Muscle layer of duodenum (tissue), 2 donors: ENCODE results near the gene RSRC2.
"Not testable (repeated sequence)": the region's sequence is repeated elsewhere in the genome, so short reads cannot be mapped to it uniquely, and the experiment has no call there.

Experiments
- H3K27ac ChIP-seq: one replicate; pipeline ENCODE4 v1.7.0; 2013; ENCODE audit warnings: mild to moderate bottlenecking, low read length
- H3K27me3 ChIP-seq: one replicate; pipeline ENCODE4 v1.7.0; 2013; ENCODE audit warnings: low read depth, mild to moderate bottlenecking, control low read depth, low read length
- H3K36me3 ChIP-seq, 2 donors: one replicate each; pipeline ENCODE4 v1.7.0; 2013; ENCODE audit warnings: low read length in 2 of 2, control low read depth in 1 of 2, mild to moderate bottlenecking in 1 of 2; ENCODE audit not compliant: insufficient read depth in 2 of 2, control insufficient read depth in 1 of 2
- H3K4me1 ChIP-seq, 2 donors: one replicate each; pipeline ENCODE4 v1.7.0; 2013; ENCODE audit warnings: low read length in 2 of 2, mild to moderate bottlenecking in 2 of 2, control low read depth in 1 of 2, moderate library complexity in 1 of 2; ENCODE audit not compliant: insufficient read depth in 2 of 2, control insufficient read depth in 1 of 2
- H3K4me3 ChIP-seq, 2 donors: one replicate each; pipeline ENCODE4 v1.7.0; 2013; ENCODE audit warnings: low read length in 2 of 2, low read depth in 1 of 2, mild to moderate bottlenecking in 1 of 2
- H3K9me3 ChIP-seq, 2 donors: one replicate each; pipeline ENCODE4 v1.7.0; 2013; ENCODE audit warnings: low read length in 2 of 2, control low read depth in 1 of 2, mild to moderate bottlenecking in 1 of 2; ENCODE audit not compliant: control insufficient read depth in 1 of 2
- donor health status: healthy.

Gene RSRC2

DNA sequence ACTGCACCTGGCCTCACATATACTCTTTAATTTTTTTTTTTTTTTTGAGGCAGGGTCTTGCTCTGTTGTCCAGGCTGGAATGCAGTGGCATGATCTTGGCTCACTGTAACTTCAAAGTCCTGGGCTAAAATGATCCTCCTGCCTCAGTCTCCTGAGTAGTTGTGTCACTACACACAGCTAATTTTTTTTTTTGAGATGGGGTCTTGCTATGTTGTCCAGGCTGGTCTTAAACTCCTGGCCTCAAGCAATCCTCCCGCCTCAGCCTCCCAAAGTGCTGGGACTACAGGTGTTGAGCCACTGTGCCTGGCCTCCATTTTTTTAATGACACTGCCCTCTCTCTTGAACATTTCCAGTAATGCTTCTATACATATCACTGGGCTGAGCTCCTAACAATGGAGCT, 42.4 kb downstream of the RSRC2 start:
- not testable (repeated sequence) for H3K4me3 ChIP-seq, H3K27me3 ChIP-seq, H3K9me3 ChIP-seq, H3K4me1 ChIP-seq, H3K27ac ChIP-seq
- H3K36me3 ChIP-seq: peaks cover 54 to 67% of the 10 kb centered on the region in 2 donors

DNA sequence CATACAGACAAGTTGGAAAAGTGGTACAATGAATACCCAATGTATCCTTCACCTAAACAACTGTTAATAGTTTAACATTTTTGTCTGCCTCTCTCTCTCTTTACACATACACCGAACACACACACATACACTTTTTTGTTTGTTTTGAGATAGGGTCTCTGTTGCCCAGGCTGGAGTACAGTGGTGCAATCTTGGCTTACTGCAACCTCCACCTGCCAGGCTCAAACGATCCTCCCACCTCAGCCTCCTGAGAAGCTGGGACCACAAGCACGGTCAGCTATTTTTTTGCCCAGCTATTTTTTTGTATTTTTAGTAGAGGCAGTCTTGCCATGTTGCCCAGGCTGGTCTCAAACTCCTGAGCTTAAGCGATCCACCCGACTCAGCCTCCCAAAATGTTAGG, 42.8 kb downstream of the RSRC2 start:
- no peak overlapping the region for H3K4me3 ChIP-seq
- H3K27ac ChIP-seq: no peak overlapping the region
- peaks cover 50 to 66% of the 10 kb centered on the region in 2 donors for H3K36me3 ChIP-seq
- no peaks in the 10 kb centered on the region for H3K27me3 ChIP-seq
- H3K9me3 ChIP-seq: no peaks in the 10 kb centered on the region
- H3K4me1 ChIP-seq: no peaks in the 10 kb centered on the region

DNA sequence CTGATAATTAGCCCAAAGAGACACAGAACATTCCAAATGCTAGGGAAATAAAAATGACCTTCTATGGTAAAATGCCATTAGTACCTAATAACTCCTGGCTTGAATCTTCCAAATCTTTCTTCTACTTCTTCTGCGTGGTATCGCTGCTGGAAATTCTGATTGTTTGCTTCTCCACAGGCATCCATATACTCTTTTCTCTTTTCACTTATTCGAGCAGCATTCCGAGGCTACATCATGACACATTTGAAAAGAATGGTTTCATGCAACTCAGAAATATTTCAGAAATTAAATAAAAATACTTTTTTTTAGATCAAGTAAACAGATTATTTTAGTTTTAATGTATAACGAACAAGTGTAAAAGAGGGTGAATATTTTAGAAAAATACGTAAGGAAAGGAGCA, 44.9 kb downstream of the RSRC2 start:
- Histone ChIP-seq H3K4me3 (no peak overlapping the region), H3K27ac (no peak overlapping the region), H3K9me3 (no peaks in the 10 kb centered on the region), H3K4me1 (no peaks in the 10 kb centered on the region), H3K27me3 (no peaks in the 10 kb centered on the region), H3K36me3 (peaks cover 52 to 65% of the 10 kb centered on the region in 2 donors)

DNA sequence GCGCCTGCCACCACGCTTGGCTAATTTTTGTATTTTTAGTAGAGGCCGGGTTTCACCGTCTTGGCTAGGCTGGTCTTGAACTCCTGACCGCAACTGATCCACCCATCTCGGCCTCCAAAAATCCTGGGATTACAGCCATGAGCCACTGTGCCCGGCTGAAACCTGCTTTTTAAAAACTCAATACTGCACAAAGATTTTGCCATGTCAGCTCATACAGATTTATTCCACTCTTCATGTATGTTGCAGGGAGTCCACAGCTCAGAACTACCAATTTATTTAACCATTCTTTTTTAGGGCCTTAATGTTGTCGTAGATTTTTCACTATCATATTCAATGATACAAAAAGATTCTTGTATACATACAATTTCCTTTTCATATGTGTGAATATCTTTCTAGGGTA, 46.0 kb downstream of the RSRC2 start:
- no peaks in the 10 kb centered on the region for H3K9me3 ChIP-seq

DNA sequence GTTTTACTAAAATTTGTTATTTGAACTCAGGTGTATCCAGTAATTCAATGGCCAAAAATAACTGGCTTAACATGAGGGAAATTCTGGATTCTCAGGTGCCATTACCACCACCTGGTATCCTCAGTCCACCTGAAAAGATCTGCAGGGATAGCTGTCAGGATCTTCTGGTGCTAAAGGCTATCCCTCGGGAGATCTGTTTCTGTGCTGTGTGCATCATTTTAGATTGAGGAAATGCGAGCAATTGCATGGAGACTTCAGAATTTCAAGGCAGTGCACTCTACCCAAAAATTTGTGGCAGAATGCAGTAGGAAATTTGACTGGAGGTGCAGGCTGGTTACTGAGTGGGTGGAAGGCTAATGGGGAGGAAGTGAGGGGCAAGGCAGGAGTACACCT, 52.4 kb downstream of the RSRC2 start:
- H3K27me3 ChIP-seq: no peaks in the 10 kb centered on the region
- no peaks in the 10 kb centered on the region for H3K9me3 ChIP-seq
- peaks cover 0 to 6% of the 10 kb centered on the region in 2 donors for H3K4me1 ChIP-seq
- peaks cover 35 to 63% of the 10 kb centered on the region in 2 donors for H3K36me3 ChIP-seq
- H3K4me3 ChIP-seq: no peak overlapping the region
- H3K27ac ChIP-seq: no peak overlapping the region

More for the DNA sequence above, 46.0 kb downstream of the RSRC2 start:
- H3K27me3 ChIP-seq: no peaks in the 10 kb centered on the region
- H3K27ac ChIP-seq: no peak overlapping the region
- H3K36me3 ChIP-seq: peaks cover 56 to 76% of the 10 kb centered on the region in 2 donors
- no peaks in the 10 kb centered on the region for H3K4me1 ChIP-seq
- no peak overlapping the region for H3K4me3 ChIP-seq

DNA sequence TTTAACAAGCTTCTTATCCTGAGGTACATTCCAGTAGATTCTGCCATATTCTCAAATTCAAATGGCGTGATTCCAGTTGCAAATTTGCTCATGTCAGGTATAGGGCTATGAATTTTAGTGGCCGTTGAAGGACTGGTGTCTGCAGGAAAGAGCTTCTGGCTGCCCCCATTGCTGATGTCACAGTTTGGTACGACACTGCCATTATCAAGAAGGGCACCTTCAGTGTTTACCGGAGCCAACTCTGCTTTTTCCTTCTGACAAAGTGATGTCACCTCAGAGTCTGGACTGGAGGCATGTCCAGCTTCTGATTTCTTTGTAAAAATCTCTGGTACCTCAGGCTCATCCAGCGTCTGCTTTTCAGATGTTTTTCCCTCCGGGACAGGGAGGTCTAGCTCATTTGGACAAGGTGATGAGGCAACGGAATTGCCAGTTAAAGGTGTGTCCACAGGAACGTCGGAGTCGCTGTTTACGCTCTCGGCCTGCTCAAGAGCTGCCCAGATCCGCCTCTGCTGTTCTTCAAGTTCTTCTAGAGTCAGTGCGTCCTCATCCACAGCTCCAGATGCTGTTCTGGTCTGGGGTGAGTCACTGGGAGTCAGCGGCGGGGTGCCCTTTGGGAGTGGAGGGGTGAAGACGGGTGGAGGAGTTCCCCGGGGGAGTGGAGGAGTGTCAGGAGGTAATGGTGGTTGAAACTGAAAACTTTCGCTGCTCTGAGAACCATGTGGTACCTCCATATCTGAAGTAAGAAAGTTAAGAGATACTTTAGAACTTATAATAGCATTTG, 53.0 kb downstream of the RSRC2 start:
- peaks cover 0 to 6% of the 10 kb centered on the region in 2 donors for H3K4me1 ChIP-seq
- no peak overlapping the region for H3K27ac ChIP-seq
- H3K36me3 ChIP-seq: peaks cover 33 to 58% of the 10 kb centered on the region in 2 donors
- no peak overlapping the region for H3K4me3 ChIP-seq
- no peaks in the 10 kb centered on the region for H3K27me3 ChIP-seq
- H3K9me3 ChIP-seq: no peaks in the 10 kb centered on the region

DNA sequence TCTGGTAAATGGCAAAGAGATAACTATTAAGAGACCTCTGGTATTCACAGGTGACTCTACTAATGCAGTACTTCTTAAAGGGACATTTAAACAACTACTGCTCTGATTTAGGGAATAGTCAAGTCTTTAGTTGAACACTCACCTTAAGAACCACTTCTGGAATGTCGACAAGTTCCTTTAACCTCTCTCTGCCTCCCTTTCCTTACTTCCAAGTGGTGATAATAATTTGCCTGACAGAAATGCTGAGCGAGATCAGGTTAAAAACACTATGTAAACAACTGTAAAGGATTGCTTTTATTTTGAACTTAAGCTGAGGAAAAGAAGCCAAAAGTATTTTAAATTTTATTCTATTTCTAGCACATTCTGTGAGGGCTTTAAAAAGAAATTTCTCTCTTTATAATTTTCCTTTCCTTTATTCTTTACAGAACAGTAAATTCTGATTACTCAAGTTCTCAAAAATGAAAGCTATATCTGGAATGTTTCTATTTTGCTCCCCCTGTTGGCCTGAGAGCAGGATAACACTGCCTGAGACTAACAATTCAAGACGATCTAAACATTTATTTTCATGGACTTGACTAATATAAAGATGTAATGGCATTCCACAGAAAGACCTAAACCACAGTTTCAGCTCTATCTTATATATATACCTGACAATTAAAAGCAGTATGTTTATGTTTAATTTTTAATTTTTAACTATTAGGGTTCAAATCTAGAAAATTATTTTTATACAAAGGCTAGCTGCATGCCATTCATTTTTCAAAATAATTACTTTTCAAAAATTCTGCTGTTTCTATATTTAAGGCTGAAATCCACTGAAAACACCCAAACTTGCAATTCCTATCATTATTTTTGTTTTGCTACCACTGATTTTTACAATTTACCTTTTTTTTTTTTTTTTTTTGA, 55.2 kb downstream of the RSRC2 start:
- peaks cover 24 to 41% of the 10 kb centered on the region in 2 donors for H3K36me3 ChIP-seq
- no peaks in the 10 kb centered on the region for H3K27me3 ChIP-seq
- no peak overlapping the region for H3K4me3 ChIP-seq
- H3K27ac ChIP-seq: peak overlapping the region; percentile 35
- H3K9me3 ChIP-seq: no peaks in the 10 kb centered on the region
- H3K4me1 ChIP-seq: peaks cover 0 to 6% of the 10 kb centered on the region in 2 donors

DNA sequence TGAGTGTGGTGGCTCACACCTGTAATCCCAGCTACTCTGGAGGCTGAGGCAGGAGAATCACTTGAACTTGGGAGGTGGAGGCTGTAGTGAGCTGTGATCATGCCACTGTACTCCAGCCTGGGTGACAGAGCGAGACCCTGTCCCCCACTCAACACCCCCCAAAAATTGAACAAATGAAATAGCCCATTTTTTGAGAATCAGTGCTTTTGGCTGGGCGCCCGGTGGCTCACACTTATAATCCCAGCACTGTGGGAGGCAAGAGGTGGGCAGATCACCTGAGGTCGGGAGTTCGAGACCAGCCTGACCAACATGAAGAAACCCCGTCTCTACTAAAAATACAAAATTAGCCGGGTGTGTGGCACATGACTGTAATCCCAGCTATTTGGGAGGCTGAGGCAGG, 56.2 kb downstream of the RSRC2 start:
- not testable (repeated sequence) for H3K9me3 ChIP-seq, H3K4me3 ChIP-seq, H3K27ac ChIP-seq, H3K4me1 ChIP-seq, H3K27me3 ChIP-seq
- peaks cover 15 to 31% of the 10 kb centered on the region in 2 donors for H3K36me3 ChIP-seq

DNA sequence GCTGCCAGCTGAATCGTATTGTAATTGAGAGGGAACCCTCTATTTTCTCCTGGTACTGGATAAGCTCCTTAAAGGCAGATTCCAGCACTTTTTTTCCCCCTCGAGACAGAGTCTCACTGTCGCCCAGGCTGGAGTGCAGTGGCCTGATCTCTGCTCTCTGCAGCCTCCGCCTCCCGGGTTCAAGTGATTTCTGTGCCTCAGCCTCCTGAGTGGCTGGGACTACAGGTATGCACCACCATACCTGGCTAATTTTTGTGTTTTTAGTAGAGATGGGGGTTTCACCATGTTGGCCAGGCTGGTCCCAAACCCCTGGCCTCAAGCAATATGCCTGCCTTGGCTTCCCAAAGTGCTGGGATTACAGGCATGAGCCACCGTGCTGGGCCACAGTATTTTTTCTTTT, 56.9 kb downstream of the RSRC2 start:
- H3K27ac ChIP-seq, H3K4me1 ChIP-seq, H3K27me3 ChIP-seq, H3K4me3 ChIP-seq, H3K9me3 ChIP-seq: not testable (repeated sequence)
- H3K36me3 ChIP-seq: peaks cover 15 to 23% of the 10 kb centered on the region in 2 donors

DNA sequence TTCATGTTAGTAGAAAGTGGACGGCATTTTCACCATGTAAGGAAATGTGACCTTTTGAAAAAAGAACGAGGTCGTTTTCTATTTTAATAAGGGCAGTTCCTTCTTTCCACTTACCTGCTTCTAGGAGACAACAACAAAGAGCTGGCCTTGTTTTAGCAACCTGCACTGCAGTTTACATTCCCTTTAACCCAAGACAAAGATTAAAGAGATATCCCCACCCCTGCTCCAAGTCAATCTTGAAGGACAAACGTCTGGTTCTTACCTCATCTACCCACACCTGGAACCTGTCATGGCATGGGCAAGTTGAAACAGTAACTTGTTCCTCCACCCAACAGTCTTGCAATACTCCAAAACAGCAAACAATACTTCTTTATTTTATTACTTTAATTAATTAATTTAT, 58.8 kb downstream of the RSRC2 start:
- peaks cover 0 to 6% of the 10 kb centered on the region in 2 donors for H3K4me1 ChIP-seq

DNA sequence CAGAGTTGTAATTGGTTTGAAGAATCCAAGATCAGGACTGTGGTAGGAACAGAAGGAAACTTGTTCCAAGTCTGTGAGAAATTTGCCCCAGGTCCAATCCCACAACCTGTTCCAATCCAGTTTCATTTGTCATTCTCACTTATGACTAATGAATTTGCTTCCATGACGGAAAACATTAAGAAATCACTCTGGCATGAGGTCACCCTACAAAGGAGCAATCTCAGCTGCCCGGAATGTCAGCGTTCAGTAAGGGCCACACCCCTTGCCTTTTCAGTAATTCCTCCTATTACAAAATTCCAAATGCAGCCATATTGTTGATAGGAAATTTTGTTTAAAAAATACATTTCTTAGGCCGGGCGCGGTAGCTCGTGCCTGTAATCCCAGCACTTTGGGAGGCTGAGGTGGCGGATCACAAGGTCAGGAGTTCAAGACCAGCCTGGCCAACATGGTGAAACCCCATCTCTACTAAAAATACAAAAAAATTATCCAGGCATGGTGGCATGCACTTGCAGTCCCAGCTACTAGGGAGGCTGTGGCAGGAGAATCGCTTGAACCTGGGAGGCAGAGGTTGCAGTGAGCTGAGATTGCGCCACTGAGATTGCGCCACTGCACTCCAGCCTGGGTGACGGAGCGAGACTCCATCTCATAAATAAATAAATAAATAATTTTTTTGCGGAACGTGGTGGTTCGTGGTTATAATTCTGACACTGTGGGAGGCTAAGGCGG, 62.3 kb downstream of the RSRC2 start:
- not testable (repeated sequence) for H3K4me3 ChIP-seq, H3K27me3 ChIP-seq, H3K36me3 ChIP-seq, H3K9me3 ChIP-seq, H3K4me1 ChIP-seq, H3K27ac ChIP-seq

More for the DNA sequence above, 58.8 kb downstream of the RSRC2 start:
- H3K27me3 ChIP-seq: no peaks in the 10 kb centered on the region
- no peak overlapping the region for H3K27ac ChIP-seq
- no peaks in the 10 kb centered on the region for H3K9me3 ChIP-seq
- peaks cover under 1 to 6% of the 10 kb centered on the region in 2 donors for H3K36me3 ChIP-seq
- no peak overlapping the region for H3K4me3 ChIP-seq
